HPDE6-E6E7 (cell line): ENCODE results near the gene TMEM86A.
"Not testable (repeated sequence)": the region's sequence is repeated elsewhere in the genome, so short reads cannot be mapped to it uniquely, and the experiment has no call there.

Experiments used
- DNase-seq: peaks from one replicate; pipeline ENCODE4 v3.0.0; 2011; ENCODE audit warnings: missing footprints; ENCODE audit errors: extremely low spot score

Gene TMEM86A

GRCh38 chr11:18698341-18699268 lies at the start of gene TMEM86A:
TMEM86A (plus strand) TSS chr11:18698779; CDS start chr11:18698887, 108 bp downstream.
- DNase-seq: peak; percentile 86

- DNase-seq: no peak
These were observed 48.2 kb upstream of the TMEM86A start for GRCh38 chr11:18650353-18650752.

- DNase-seq: no peak
These were observed 47.6 kb upstream of the TMEM86A start for GRCh38 chr11:18650859-18651557.

- DNase-seq: no peak
These were observed 40.9 kb upstream of the TMEM86A start for GRCh38 chr11:18657673-18658072.

- DNase-seq: not testable (repeated sequence)
These were observed 33.2 kb upstream of the TMEM86A start for GRCh38 chr11:18665353-18665872.

GRCh38 chr11:18668131-18668530 lies 30.4 kb upstream of the TMEM86A start:
- DNase-seq: no peak

GRCh38 chr11:18669219-18669596 lies 29.4 kb upstream of the TMEM86A start:
- no peak for DNase-seq

- no peak for DNase-seq
These were observed 28.9 kb upstream of the TMEM86A start for GRCh38 chr11:18669711-18670110.

GRCh38 chr11:18671246-18671645 lies 27.3 kb upstream of the TMEM86A start:
- no peak for DNase-seq

GRCh38 chr11:18672209-18672608 lies 26.4 kb upstream of the TMEM86A start:
- DNase-seq: not testable (repeated sequence)

- no peak for DNase-seq
These were observed 21.8 kb upstream of the TMEM86A start for GRCh38 chr11:18676803-18677202.

GRCh38 chr11:18677560-18677959 lies 21.0 kb upstream of the TMEM86A start:
- DNase-seq: no peak

GRCh38 chr11:18681949-18682348 lies 16.6 kb upstream of the TMEM86A start:
- DNase-seq: not testable (repeated sequence)

GRCh38 chr11:18682466-18682865 lies 16.1 kb upstream of the TMEM86A start:
- DNase-seq: no peak

- DNase-seq: no peak
These were observed 14.3 kb upstream of the TMEM86A start for GRCh38 chr11:18684267-18684666.

GRCh38 chr11:18691467-18692140 lies 7.0 kb upstream of the TMEM86A start:
- not testable (repeated sequence) for DNase-seq

- DNase-seq: no peak
These were observed 5.4 kb upstream of the TMEM86A start for GRCh38 chr11:18692941-18693760.

- DNase-seq: no peak
These were observed 1.8 kb upstream of the TMEM86A start for GRCh38 chr11:18696638-18697225.

- DNase-seq: no peak
These were observed 1.0 kb upstream of the TMEM86A start for GRCh38 chr11:18697576-18697975.

GRCh38 chr11:18699269-18699596 lies 654 bp downstream of the TMEM86A start:
- no peak for DNase-seq

- no peak for DNase-seq
These were observed 1.3 kb downstream of the TMEM86A start for GRCh38 chr11:18699848-18700261.
